ENCODE results near the gene IL1RAPL2.

The IL1RAPL2 gene

GRCh38 chrX:104935581-104935980 is 369.6 kb downstream of the IL1RAPL2 start:
- Histone ChIP-seq H3K4me3 (no peak overlapping the region), H3K27ac (no peak overlapping the region)
- TF ChIP-seq, protein P1, sequence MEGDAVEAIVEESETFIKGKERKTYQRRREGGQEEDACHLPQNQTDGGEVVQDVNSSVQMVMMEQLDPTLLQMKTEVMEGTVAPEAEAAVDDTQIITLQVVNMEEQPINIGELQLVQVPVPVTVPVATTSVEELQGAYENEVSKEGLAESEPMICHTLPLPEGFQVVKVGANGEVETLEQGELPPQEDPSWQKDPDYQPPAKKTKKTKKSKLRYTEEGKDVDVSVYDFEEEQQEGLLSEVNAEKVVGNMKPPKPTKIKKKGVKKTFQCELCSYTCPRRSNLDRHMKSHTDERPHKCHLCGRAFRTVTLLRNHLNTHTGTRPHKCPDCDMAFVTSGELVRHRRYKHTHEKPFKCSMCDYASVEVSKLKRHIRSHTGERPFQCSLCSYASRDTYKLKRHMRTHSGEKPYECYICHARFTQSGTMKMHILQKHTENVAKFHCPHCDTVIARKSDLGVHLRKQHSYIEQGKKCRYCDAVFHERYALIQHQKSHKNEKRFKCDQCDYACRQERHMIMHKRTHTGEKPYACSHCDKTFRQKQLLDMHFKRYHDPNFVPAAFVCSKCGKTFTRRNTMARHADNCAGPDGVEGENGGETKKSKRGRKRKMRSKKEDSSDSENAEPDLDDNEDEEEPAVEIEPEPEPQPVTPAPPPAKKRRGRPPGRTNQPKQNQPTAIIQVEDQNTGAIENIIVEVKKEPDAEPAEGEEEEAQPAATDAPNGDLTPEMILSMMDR (IDR thresholded peaks at IDR 0.05): no peak
- DNase-seq (ENCODE audit: low spot score): no peak

DNA sequence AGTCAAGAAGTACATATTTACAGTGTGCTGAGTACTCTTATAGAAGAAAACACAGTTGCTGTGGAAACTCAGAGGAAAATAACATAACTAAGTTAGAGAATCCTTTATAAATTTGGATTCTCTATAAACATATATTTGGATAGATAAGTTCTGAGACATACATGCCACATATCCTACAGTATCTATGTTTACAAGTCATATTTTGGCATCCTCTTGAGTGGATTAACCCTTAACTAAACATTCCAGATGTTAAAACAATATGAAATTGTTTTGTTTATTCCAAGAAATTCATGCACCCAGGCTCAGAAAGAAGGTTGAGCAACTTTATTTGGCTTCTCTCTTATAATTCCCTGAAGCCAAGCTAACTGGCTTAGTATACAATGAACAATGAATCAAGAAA is 387.3 kb downstream of the IL1RAPL2 start:
- TF ChIP-seq, protein P1 (IDR thresholded peaks at IDR 0.05): no peak
- no peak overlapping the region for H3K4me3 ChIP-seq
- H3K27ac ChIP-seq: no peak overlapping the region
- DNase-seq (ENCODE audit: low spot score): no peak

DNA sequence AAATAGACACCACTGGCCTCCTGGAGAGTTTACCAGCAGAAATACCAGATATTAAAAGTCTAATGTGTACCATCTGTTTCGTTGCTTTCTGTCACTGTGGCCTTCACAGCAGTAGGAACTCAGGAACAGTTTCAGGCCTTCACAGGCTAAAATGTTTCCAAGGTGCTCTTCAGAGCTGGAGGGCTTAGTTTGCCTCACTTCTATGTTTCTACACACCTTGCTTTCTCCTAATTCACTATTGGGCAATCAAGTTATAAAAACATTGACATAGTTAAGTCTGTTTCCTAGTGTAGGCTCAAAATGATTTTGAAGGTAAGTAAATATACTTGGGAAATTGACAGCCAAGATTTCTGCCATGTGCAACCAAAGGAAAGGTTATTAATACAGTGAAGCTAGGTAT is 395.9 kb downstream of the IL1RAPL2 start:
- no peak overlapping the region for H3K27ac ChIP-seq
- DNase-seq (ENCODE audit: low spot score): no peak
- TF ChIP-seq, protein P1 (IDR thresholded peaks at IDR 0.05): no peak
- no peak overlapping the region for H3K4me3 ChIP-seq

GRCh38 chrX:104968241-104968640 is 402.2 kb downstream of the IL1RAPL2 start:
- Histone ChIP-seq H3K4me3 (no peak overlapping the region), H3K27ac (no peak overlapping the region)
- DNase-seq (ENCODE audit: low spot score): no peak
- TF ChIP-seq, protein P1 (IDR thresholded peaks at IDR 0.05): no peak

- no peak overlapping the region for H3K27ac ChIP-seq
- DNase-seq (ENCODE audit: low spot score): no peak
- no peak overlapping the region for H3K4me3 ChIP-seq
- TF ChIP-seq, protein P1 (IDR thresholded peaks at IDR 0.05): no peak
These were observed 406.7 kb downstream of the IL1RAPL2 start for GRCh38 chrX:104972737-104973136.

DNA sequence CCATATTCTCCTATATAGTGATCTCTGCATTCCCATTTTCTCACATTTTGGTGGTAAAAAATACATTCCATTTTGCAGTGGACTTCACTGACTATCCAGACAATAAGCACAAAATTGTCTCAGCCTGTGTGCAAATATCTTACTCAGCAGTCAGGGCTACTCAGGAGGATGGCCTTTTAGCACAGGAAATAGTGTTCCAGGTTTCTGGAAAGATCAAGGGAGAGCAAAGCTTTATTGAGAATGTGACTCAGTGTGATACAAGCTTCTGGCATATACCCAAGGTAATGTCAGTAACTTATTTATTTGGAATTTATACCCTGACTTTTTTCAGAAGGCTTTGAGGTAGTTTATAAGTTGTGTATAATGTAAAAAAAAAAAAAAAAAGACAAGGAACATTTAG is 421.1 kb downstream of the IL1RAPL2 start:
- Histone ChIP-seq H3K4me3 (no peak overlapping the region), H3K27ac (no peak overlapping the region)
- TF ChIP-seq, protein P1 (IDR thresholded peaks at IDR 0.05): no peak
- DNase-seq (ENCODE audit: low spot score): no peak

DNA sequence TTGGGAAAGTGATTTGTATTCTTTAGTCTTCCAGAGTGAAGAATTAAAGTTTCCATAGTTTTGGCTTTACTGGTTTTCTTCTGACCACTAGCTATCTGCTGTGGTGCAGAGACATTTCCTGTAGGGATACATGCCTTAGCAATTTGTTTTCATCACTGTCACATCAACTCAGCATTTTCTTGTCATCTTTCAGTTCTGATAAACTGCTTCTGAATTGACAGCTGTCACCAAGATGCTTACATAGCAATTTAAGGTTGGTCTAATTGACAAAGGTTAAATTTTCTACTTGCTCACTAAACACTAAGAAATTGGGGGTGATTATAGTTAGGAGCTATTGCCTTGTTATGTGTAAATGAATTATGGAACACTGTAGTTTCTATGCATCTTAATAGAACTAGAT is 422.0 kb downstream of the IL1RAPL2 start:
- Histone ChIP-seq H3K27ac (no peak overlapping the region), H3K4me3 (no peak overlapping the region)
- TF ChIP-seq, protein P1 (IDR thresholded peaks at IDR 0.05): no peak
- no peak for DNase-seq (ENCODE audit: low spot score)

All from coronary artery (tissue), 2 donors.